Measurements from ENCODE around the gene BCL2L13. TPM values are rescaled to one million over a fixed set of nuclear protein-coding genes. Genes with fewer than 3 reads are reported as not detected.

The BCL2L13 gene
- total RNA-seq, 1 experiment from 2014 or later = 44.0 TPM

DNA sequence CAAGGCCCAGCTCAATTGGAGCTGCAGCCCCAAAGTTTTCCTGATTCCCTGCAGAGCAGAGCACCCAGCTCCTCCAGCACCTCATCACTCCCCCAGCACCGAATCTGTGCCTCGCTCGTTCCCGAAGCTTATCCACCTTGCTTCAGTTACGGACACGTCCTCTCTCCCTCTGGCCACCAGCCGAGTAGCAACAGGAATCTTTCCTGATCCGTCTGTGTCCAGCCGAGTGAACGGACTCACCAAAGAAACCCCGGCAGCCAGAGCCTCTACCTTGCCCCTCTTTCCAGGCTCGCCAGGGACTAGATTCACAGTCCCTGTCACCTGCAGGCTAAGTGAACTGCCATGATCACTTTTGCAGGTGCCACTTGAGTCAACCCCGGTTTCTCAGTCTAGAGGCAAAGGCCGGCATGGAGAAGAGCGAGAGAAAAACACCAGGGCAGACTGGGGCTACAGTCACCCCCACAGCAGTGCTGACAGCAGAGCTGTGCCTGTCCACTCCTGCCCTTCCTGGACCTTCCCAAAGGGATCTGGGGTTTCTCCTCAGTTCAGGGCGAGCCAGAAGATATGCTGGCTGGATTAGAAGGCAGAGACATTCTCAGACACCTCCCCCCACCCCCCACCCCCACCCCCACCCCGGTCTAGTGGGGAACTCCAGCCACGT lies 103.4 kb downstream of the BCL2L13 start:
- CTCF ChIA-PET = interaction anchor here (0.6 to 1.8 kb wide), 7 partner anchors 11 to 334 kb away, joined by 3 to 15 read pairs (median 7); no protein-coding TSS in a partner anchor
- H3K36me3 ChIP-seq (ENCODE audit: control insufficient read depth, insufficient read depth, low read length) = no peaks in the 10 kb centered on the region
- in situ Hi-C loops (cut with HindIII; ENCODE audit: low pct_unique_long_range_greater_than_20kb, low sequenced_read_pairs) (no loop called here), intact Hi-C loops (cut with micrococcal nuclease; ENCODE audit: unreplicated experiment) (loop anchor here (5.0 kb wide), 1 partner anchor 40 kb away; no protein-coding TSS in a partner anchor)
- H3K4me3 ChIP-seq (ENCODE audit: low read depth in 2 of 2, low read length in 2 of 2) = no peak overlapping the region
- peaks cover 32% of the 10 kb centered on the region for H3K4me1 ChIP-seq (ENCODE audit: control insufficient read depth, insufficient read depth, low read length)
- no TSS peak for BruUV-seq (replicated peaks)
- POLR2A ChIA-PET = no interaction called here
- no peak for ATAC-seq
- H3K27me3 ChIP-seq (ENCODE audit: control insufficient read depth, insufficient read depth, low read length) = no peaks in the 10 kb centered on the region
- no peak for DNase-seq (ENCODE audit: low read depth, low spot score)
- no peaks in the 10 kb centered on the region for H3K9me3 ChIP-seq (ENCODE audit: control insufficient read depth, insufficient read depth, low read depth, low read length)
- TF ChIP-seq TCF7L2 (IDR thresholded peaks at IDR 0.05; ENCODE audit: low read depth, low read length) = no peak
- TF ChIP-seq SIN3A (IDR thresholded peaks at IDR 0.05; ENCODE audit: borderline replicate concordance, insufficient read depth, low read depth, low read length) = no peak
- TF ChIP-seq, protein P1, sequence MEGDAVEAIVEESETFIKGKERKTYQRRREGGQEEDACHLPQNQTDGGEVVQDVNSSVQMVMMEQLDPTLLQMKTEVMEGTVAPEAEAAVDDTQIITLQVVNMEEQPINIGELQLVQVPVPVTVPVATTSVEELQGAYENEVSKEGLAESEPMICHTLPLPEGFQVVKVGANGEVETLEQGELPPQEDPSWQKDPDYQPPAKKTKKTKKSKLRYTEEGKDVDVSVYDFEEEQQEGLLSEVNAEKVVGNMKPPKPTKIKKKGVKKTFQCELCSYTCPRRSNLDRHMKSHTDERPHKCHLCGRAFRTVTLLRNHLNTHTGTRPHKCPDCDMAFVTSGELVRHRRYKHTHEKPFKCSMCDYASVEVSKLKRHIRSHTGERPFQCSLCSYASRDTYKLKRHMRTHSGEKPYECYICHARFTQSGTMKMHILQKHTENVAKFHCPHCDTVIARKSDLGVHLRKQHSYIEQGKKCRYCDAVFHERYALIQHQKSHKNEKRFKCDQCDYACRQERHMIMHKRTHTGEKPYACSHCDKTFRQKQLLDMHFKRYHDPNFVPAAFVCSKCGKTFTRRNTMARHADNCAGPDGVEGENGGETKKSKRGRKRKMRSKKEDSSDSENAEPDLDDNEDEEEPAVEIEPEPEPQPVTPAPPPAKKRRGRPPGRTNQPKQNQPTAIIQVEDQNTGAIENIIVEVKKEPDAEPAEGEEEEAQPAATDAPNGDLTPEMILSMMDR (IDR thresholded peaks at IDR 0.05) = no peak
- no peak for TF ChIP-seq POLR2AphosphoS5 (IDR thresholded peaks at IDR 0.05; ENCODE audit: low read depth, low read length)
- TF ChIP-seq REST (IDR thresholded peaks at IDR 0.05; ENCODE audit: insufficient read depth in 1 of 2, low read depth in 2 of 2, low read length in 1 of 2) = no peak
- no peak overlapping the region for H3K27ac ChIP-seq (ENCODE audit: low read length)

- Histone ChIP-seq H3K36me3 (ENCODE audit: control insufficient read depth, insufficient read depth, low read length) (no peaks in the 10 kb centered on the region), H3K27me3 (ENCODE audit: control insufficient read depth, insufficient read depth, low read length) (no peaks in the 10 kb centered on the region), H3K4me3 (ENCODE audit: low read depth in 2 of 2, low read length in 2 of 2) (no peak overlapping the region), H3K9me3 (ENCODE audit: control insufficient read depth, insufficient read depth, low read depth, low read length) (no peaks in the 10 kb centered on the region), H3K27ac (ENCODE audit: low read length) (peak overlapping the region; percentile 70; the same call in 1 of the 2 replicates), H3K4me1 (ENCODE audit: control insufficient read depth, insufficient read depth, low read length) (peaks cover 32% of the 10 kb centered on the region)
- in situ Hi-C loops (cut with HindIII; ENCODE audit: low pct_unique_long_range_greater_than_20kb, low sequenced_read_pairs) (no loop called here), intact Hi-C loops (cut with micrococcal nuclease; ENCODE audit: unreplicated experiment) (loop anchor here (5.0 kb wide), 1 partner anchor 40 kb away; no protein-coding TSS in a partner anchor)
- CTCF ChIA-PET = interaction anchor here (0.6 to 1.8 kb wide), 8 partner anchors 11 to 334 kb away, joined by 3 to 15 read pairs (median 6); no protein-coding TSS in a partner anchor
- DNase-seq (ENCODE audit: low read depth, low spot score) (peak; percentile 27), ATAC-seq (peak; percentile 80)
- TF ChIP-seq REST (IDR thresholded peaks at IDR 0.05; ENCODE audit: insufficient read depth in 1 of 2, low read depth in 2 of 2, low read length in 1 of 2) = no peak
- TF ChIP-seq, protein P1 (IDR thresholded peaks at IDR 0.05) = peak; percentile 81
- BruUV-seq (replicated peaks) = no TSS peak
- POLR2A ChIA-PET = no interaction called here
Measured at GRCh38 chr22:17742527-17742902, 104.0 kb downstream of the BCL2L13 start.
